ENCODE results near the gene UCKL1. TPM values are rescaled to one million over a fixed set of nuclear protein-coding genes. Genes with fewer than 3 reads are reported as not detected.

UCKL1 gene
- total RNA-seq = 100 to 1,000 TPM in 1 of 6 donors, 10 to 100 TPM in 5; 23.0 to 103 (median 37.3) TPM

DNA sequence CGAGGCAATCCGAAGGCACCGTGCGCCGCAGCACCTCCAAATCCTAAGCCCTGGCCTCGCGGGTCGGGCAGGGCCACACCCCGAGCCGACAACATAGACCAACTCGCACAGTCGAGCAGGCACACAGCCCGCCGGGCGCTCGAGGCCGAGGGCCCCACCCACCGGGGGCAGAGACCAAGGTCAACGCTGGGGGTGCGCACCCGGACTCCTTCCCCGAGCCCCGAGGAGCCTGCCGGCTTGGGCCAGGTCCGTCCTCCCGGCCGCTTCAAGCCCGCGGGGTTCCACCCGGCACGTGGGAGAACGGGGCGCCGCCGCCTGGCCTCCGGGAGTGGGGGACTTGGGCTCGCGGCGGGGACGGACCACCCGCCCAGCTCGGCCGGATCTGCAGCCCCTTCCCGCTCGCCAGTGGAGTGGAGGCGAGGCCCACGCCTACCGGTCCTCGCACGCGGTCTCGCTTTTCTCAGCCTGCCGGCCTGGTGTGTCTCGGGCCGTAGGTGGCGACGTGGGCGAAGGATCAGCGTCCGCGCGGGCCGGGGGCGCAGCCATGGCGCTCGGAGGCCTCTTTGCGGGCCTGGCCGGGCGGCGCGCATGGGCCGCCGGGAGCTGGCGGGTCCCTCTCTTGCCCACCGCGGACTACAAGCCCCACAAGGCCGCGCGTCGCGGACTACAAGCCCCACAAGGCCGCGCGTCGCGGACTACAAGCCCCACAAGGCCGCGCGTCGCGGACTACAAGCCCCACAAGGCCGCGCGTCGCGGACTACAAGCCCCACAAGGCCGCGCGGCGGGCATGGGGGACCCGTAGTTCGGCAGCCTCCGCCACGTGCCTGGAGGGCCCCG, at the start of gene UCKL1:
TSS of gene UCKL1 (minus strand) at position 590 of the 837 bp plus-strand sequence. CDS start at position 546, 44 bp downstream.
- no peak for TF ChIP-seq EP300 (IDR thresholded peaks at IDR 0.05)
- TF ChIP-seq POLR2A (IDR thresholded peaks at IDR 0.05) = peak in 3 of 4 donors; percentile 36 to 87 (median 43)
- TF ChIP-seq, protein P1, sequence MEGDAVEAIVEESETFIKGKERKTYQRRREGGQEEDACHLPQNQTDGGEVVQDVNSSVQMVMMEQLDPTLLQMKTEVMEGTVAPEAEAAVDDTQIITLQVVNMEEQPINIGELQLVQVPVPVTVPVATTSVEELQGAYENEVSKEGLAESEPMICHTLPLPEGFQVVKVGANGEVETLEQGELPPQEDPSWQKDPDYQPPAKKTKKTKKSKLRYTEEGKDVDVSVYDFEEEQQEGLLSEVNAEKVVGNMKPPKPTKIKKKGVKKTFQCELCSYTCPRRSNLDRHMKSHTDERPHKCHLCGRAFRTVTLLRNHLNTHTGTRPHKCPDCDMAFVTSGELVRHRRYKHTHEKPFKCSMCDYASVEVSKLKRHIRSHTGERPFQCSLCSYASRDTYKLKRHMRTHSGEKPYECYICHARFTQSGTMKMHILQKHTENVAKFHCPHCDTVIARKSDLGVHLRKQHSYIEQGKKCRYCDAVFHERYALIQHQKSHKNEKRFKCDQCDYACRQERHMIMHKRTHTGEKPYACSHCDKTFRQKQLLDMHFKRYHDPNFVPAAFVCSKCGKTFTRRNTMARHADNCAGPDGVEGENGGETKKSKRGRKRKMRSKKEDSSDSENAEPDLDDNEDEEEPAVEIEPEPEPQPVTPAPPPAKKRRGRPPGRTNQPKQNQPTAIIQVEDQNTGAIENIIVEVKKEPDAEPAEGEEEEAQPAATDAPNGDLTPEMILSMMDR (IDR thresholded peaks at IDR 0.05) = peak in 2 of 6 experiments; percentile 12 to 26
- TF ChIP-seq POLR2AphosphoS5 (IDR thresholded peaks at IDR 0.05) = peak; percentile 65 to 82
- Histone ChIP-seq H3K9me3 (no peaks in the 10 kb centered on the region), H3K4me1 (peaks cover 46 to 63% (median 52%) of the 10 kb centered on the region in 4 donors), H3K4me3 (peak within 1 kb of the TSS; percentile 63 to 99 (median 80)), H3K36me3 (peaks cover 0 to 26% (median 16%) of the 10 kb centered on the region in 4 donors), H3K27ac (peak within 1 kb of the TSS; percentile 85 to 94 (median 92)), H3K27me3 (no peaks in the 10 kb centered on the region)
- ATAC-seq (ENCODE audit: low FRiP score in 2 of 2) (peak; percentile 91 to 93), DNase-seq (peak; percentile 91 to 98)
- WGBS, 2 donors = 0 to 1% methylated on average over 14 to 42 of the region's 105 CpGs

DNA sequence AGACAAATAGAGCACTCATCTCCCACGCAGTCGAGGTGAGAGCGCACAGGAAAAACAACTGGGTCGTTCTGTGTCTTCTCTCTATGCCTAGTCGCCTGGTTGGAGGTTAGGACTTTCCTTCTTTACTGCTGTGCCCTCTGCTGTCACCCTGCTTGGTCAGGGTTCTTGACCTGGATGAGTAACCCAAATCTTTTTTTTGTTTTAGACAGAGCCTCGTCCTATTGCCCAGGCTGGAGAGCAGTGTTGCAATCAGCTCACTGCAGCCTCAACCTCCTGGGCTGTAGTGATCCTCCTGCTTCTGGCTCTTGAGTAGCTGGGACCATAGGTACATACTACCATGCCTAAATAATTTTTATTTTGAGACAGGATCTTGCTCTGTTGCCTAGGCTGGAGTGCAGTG, 49.2 kb upstream of the UCKL1 start:
- peaks cover 0 to 12% (median 7%) of the 10 kb centered on the region in 4 donors for H3K4me1 ChIP-seq
- H3K27me3 ChIP-seq = no peaks in the 10 kb centered on the region
- DNase-seq (no peak), ATAC-seq (ENCODE audit: low FRiP score in 2 of 2) (no peak)
- H3K4me3 ChIP-seq = no peak overlapping the region
- WGBS, 2 donors = 74 to 80% methylated on average over 6 of the region's 6 CpGs
- no peak for TF ChIP-seq POLR2A (IDR thresholded peaks at IDR 0.05)
- no peak for TF ChIP-seq EP300 (IDR thresholded peaks at IDR 0.05)
- TF ChIP-seq, protein P1 (IDR thresholded peaks at IDR 0.05) = no peak
- no peak for TF ChIP-seq POLR2AphosphoS5 (IDR thresholded peaks at IDR 0.05)
- peaks cover 22 to 95% (median 68%) of the 10 kb centered on the region in 4 donors for H3K36me3 ChIP-seq
- H3K27ac ChIP-seq = no peak overlapping the region
- H3K9me3 ChIP-seq = no peaks in the 10 kb centered on the region

DNA sequence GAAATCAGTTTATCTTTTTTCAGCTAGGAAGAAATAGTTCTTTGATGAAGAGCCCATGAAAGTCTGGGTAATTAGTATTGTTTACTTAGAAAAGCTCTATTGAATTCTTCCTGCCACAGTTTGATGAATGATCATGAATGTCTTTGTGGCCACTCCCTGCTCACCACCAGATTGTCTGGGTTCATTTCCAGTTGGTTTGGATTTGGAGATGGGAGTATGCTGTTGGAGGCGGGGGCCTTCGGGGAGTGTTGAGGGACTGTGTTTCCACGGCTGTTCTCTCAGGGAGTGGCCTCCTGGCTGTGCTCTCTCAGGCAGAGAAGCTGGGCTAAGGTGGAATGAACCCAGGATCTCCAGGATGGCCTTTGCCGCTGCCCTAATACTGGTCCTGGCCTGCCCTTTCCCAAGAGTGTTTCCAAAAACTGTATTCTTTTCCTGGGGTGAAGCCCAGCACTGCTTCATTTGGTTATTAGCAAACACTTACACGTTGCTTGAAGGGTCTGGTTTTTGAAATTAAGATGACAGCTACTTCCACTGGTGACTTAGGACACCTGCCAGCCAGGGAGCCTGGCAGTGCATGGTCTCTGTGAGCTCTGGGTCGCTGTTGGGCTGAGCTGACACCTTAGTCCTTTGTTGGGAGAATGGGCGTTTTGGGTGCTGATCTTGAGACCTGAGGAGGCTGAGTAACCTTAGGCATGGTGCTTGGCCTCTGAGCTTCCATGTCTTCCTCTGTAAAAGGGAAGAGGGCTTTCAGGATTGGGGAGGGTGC, 47.9 kb upstream of the UCKL1 start:
- ATAC-seq (ENCODE audit: low FRiP score in 2 of 2) = no peak
- Histone ChIP-seq H3K36me3 (peaks cover 25 to 95% (median 71%) of the 10 kb centered on the region in 4 donors), H3K27me3 (no peaks in the 10 kb centered on the region), H3K4me1 (peaks cover 0 to 12% (median 7%) of the 10 kb centered on the region in 4 donors), H3K4me3 (no peak overlapping the region), H3K9me3 (no peaks in the 10 kb centered on the region), H3K27ac (peak overlapping the region in 1 of 4 donors; percentile 3)
- DNase-seq = no peak
- WGBS, 2 donors = 55 to 69% methylated on average over 7 of the region's 7 CpGs
- TF ChIP-seq, protein P1 (IDR thresholded peaks at IDR 0.05) = no peak
- TF ChIP-seq EP300 (IDR thresholded peaks at IDR 0.05) (no peak), POLR2A (IDR thresholded peaks at IDR 0.05) (no peak), POLR2AphosphoS5 (IDR thresholded peaks at IDR 0.05) (no peak)

DNA sequence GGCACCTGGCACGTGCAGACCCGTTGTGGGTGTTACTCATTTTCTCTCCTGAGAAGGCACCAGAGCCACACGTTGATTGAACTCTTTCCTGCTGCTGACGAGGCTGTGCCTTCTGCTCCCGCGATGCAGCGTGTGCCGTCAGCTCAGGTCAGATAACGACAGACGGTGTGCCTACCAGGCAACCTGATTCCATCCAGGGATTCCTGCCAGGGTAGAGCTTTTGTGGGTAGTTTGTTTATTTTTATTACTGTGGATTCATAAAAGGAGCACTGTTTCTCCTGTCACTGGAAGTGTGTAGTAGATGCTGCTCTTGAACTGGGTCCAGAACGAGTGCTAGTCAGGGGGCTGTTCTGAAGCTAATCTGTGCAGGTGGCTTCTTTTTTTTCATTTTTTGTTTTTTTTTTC, 45.4 kb upstream of the UCKL1 start:
- TF ChIP-seq POLR2A (IDR thresholded peaks at IDR 0.05) (no peak), EP300 (IDR thresholded peaks at IDR 0.05) (no peak), POLR2AphosphoS5 (IDR thresholded peaks at IDR 0.05) (no peak)
- TF ChIP-seq, protein P1 (IDR thresholded peaks at IDR 0.05) = no peak
- Histone ChIP-seq H3K4me3 (no peak overlapping the region), H3K27me3 (no peaks in the 10 kb centered on the region), H3K27ac (no peak overlapping the region), H3K9me3 (no peaks in the 10 kb centered on the region), H3K4me1 (peaks cover 0 to 12% (median 7%) of the 10 kb centered on the region in 4 donors), H3K36me3 (peaks cover 37 to 100% (median 85%) of the 10 kb centered on the region in 4 donors)
- ATAC-seq (ENCODE audit: low FRiP score in 2 of 2) (no peak), DNase-seq (no peak)
- 87 to 90% methylated on average over 11 of the region's 11 CpGs for WGBS, 2 donors
